Fibroblast of villous mesenchyme (primary cell): ENCODE measurements around the gene RIMS4. TPM values are rescaled to one million over a fixed set of nuclear protein-coding genes. Genes with fewer than 3 reads are reported as not detected.

Source experiments
- DNase-seq: peaks from one replicate; pipeline ENCODE4 v3.0.0-alpha.2; 2010; ENCODE audit warnings: low read depth
- H3K4me3 ChIP-seq: 2 replicates; pipeline ENCODE4 v1.5.1; 2011; ENCODE audit warnings: low read depth, mild to moderate bottlenecking, low read length
- total RNA-seq: library from RNA; depleted of rRNA; stranded (reverse); fragments of >200 nt; gene quantifications from 2 replicates; pipeline ENCODE4 v1.2.3, GENCODE V29; 2012
- TF ChIP-seq, protein P1 (sequence below): IDR thresholded peaks from 2 replicates; pipeline ENCODE4 v1.5.1; 2012; ENCODE audit warnings: low read depth, mild to moderate bottlenecking, low read length; ENCODE audit not compliant: insufficient read depth

The RIMS4 gene
- total RNA-seq, 1 donor: not detected

DNA sequence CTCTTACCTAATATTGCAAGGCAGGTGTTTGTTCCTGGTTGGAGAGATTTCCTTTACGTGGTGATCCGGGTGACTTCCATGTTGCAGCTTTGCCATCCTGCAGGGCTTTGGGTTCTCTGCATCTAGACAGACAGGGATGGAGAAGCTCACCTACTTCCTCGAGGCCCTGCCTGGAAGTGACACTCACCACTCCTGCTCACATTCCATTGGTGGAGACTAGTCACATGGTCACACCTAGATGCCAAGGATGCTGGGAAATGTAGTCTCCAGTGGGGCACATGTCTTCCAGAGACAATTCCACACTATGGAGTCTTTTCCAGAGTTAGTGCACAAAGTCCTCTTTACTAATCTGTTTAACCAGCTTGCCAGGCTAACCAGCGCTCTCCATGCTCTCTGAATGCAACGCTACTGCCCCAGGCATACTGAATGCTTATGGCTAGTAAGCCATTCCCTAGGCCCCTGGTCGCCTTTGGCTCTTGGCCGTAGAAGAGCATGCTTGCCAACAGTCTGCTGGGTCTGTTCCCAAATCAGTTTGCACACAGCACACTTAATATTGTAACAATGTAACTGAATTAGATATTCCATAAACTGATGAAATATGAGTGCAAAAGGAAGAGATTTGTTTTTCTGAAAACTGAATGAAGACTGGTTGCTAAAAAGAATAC, 71.4 kb downstream of the RIMS4 start:
- TF ChIP-seq, protein P1, sequence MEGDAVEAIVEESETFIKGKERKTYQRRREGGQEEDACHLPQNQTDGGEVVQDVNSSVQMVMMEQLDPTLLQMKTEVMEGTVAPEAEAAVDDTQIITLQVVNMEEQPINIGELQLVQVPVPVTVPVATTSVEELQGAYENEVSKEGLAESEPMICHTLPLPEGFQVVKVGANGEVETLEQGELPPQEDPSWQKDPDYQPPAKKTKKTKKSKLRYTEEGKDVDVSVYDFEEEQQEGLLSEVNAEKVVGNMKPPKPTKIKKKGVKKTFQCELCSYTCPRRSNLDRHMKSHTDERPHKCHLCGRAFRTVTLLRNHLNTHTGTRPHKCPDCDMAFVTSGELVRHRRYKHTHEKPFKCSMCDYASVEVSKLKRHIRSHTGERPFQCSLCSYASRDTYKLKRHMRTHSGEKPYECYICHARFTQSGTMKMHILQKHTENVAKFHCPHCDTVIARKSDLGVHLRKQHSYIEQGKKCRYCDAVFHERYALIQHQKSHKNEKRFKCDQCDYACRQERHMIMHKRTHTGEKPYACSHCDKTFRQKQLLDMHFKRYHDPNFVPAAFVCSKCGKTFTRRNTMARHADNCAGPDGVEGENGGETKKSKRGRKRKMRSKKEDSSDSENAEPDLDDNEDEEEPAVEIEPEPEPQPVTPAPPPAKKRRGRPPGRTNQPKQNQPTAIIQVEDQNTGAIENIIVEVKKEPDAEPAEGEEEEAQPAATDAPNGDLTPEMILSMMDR: no peak
- DNase-seq: peak; percentile 65
- no peak overlapping the region for H3K4me3 ChIP-seq

DNA sequence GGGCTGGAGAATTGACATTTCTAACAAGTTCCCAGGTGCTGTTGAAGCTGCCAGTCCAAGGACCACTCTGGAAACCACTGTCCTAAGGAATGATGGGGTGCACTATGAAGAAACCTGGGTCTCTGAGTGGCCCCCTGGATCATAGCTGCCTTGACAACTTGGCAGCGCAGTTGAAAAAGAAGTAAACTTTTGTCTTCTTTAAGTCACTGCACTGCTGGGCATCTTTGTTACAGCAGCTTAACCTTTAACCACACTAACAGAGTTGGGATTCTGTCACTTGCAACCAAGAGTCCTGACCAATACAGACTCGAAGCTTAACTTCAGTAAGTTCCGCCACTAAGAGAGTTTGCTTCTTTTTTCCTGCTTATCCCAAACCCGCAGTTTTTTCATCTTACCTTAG, 73.2 kb downstream of the RIMS4 start:
- TF ChIP-seq, protein P1: no peak
- no peak overlapping the region for H3K4me3 ChIP-seq
- no peak for DNase-seq

DNA sequence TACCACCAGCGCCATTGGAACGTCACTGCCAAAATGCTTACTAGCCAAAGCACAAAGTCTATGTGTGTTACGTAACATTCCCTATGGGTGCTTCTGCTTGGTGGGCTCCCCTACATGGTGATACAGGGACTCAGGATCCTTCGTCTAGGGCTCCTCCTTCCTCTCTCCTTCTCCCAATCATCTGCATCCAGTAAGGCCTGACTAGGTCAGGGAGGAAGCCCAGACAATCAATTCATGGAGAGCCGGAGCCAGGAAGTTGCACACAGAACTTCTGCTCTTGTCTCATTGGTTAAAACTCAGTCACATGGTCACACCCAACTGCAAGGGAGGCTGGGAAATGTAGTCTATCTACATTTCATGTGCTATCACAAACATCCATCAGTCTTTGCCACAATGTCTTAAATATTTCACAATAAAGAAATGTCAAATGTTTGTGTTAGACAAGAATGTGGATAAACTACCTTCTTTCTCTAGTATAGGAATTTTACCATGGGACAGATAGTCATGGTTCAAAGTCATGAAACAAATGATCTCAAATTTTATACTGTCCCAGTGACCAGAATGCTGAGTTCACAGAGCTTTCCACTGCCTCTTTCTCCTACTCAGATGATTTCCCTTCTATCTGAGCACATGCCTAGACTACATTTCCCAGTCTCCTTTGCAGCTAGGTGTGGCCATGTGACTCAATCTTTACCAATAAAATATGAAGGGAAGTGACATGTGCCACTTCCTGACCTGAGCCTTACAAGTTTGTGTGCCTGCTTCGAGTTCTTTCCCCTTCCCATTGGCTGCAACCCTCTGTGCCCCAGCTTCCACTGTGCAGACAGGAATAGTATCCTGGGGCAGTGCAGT, 74.0 kb downstream of the RIMS4 start:
- no peak overlapping the region for H3K4me3 ChIP-seq
- TF ChIP-seq, protein P1: no peak
- DNase-seq: peak; percentile 91

DNA sequence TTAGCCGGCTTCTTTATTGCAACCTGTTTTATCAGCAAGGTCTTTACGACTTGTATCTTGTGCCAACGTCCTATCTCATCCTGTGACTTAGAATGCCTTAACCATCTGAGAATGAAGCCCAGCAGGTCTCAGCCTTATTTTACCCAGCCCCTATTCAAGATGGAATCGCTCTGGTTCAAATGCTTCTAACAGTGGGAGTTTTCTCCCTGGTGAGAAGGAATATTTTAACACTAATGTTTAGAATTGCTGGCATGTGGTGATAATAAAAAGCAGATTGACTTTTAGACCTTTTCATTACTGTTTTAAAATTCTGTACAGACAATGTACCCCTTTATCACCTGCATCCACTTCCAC, 74.6 kb downstream of the RIMS4 start:
- DNase-seq: no peak
- H3K4me3 ChIP-seq: no peak overlapping the region
- TF ChIP-seq, protein P1: no peak

DNA sequence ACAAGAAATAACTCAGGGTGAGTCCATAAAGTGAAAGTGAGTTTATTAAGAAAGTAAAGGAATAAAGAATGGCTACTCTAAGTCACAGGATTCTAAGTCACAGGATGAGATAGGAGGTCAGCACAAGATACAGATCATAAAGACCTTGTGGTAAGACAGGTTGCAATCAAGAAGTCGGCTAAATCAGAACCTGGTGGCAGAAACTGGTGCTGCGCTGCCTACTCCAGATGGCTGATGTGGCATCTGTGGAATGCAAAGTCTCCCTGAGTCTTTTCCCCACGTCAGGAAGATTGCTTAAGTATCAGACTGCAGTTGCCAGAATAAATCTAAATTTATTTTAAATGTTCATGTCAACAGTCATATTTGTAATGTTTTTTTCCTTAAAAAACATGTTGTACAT, 75.4 kb downstream of the RIMS4 start:
- no peak overlapping the region for H3K4me3 ChIP-seq
- TF ChIP-seq, protein P1: peak; percentile 36
- peak; percentile 75 for DNase-seq

DNA sequence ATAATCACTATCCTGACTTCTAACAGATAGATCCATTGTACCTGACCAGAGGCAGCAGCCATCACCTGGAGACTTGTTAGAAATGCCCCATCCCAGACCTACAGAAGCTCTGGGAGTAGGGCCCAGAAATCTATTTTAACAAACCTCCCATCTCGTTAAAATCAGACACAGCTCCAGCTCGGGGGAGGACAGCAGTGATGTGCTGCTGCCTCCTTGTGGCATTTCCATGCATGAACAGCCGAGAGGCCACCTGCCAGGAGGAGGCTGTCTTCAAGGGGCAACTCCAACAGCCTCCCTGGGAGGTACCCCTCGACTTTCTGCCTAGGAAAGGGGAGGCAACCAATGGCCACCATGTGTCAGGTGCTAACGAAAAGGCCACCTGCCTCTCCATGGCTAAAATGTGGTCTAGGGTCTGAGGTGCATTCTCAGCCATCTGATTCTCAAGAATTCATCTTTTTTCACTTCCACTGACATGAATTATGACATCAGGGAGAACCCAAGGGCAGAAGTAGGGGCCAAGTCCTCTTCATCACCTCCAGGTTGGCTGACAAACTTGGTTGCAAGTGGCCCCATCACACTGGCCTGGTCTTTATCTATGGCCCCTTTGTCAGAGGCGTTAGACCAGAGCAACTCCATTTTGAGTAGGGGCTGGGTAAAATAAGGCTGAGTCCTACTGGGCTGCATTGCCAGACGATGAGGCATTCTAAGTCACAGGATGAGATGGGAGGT, 76.8 kb downstream of the RIMS4 start:
- TF ChIP-seq, protein P1: peak; percentile 98
- peak; percentile 77 for DNase-seq
- no peak overlapping the region for H3K4me3 ChIP-seq
